Fibroblast of gingiva (primary cell): Measurements from ENCODE around the gene SRL.
"Not testable (repeated sequence)": the region's sequence is repeated elsewhere in the genome, so short reads cannot be mapped to it uniquely, and the experiment has no call there.

Experiments used
- DNase-seq: peaks from one replicate; pipeline ENCODE4 v3.0.0-alpha.2; 2011; ENCODE audit warnings: low read depth

Gene SRL

DNA sequence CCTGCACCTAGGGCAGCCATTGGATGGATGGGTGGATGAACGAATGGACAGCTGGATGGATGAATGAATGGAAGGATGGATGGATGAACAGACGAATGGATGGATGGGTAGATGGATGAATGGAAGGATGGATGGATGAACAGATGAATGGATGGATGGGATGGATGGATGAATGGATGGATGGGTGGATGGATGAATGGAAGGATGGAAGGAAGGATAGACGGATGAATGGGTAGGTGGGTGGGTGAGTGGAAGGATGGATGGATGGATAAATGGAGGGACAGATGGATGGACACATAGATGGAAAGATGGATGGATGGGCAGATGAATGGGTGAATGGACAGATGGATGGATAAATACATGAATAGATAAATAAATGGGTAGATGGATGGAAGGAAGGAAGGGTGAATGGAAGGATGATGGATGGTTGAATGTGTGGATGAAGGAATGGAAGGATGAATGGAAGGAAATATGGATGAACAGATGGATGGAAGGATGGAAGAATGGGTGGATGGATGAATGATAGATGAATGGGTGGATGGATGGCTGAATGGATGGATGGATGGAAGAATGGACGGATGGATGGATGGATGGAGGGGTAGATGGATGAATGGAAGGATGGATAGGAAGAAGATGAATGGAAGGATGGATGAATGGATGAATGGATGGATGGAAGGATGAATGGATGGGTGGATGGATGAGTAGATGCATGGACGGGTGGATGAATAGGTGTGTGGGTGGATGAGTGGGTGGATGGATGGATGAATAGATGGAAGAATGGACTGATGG is 15.4 kb downstream of the SRL start:
- DNase-seq: no peak

DNA sequence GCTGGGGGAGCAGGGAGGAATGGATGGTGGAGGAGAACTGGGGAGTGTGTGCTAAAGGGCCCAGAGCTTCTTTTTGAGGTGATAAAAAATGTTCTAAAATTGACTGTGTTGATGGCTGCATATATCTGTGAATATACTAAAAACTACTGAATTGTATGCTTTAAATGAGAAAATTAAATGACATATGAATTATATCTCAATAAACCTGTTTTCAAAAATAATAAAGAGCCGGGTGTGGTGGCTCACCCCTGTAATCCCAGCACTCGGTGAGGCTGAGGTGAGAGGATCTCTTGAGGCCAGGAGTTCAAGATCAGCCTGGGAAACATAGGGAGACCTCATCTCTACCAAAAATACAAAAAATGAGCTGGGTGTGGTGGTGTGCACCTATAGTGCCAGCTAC is 16.8 kb downstream of the SRL start:
- no peak for DNase-seq

DNA sequence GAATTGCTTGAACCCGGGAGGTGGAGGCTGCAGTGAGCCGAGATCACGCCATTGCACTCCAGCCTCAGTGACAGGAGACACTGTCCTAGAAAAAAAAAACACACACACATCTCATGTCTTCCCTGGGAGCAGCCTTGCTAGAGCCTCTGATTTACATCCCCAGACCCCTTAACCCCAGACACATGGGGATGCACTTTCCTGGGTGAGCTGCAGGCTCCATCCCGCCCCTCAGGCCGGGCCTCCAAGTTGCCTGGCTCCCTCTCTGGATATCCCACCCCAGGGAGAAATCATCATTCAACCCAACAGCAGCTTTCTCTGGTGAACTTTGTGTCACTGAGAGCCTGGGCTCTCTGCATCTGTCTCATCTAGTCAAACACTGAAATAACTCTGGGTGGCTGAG is 21.5 kb downstream of the SRL start:
- no peak for DNase-seq

DNA sequence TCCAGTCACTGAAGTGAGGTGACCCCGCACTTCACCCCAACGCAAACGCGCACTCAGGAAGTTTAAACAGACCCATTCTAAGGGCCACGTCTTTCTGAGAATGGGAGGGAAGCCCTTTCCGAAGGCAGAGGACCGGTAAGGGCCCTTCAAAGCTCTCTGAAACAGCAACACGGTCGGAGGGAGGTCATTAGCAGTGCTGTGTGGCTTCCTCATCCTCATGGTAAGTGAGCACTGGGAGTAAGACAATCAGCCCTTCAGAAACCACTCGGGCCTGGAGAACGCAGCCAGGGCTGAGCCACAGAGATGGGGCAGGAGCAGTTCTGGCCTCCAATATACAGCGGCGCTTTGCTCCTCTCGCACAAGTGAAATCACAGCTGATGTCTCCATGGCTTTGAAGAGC is 23.7 kb downstream of the SRL start:
- DNase-seq: no peak

DNA sequence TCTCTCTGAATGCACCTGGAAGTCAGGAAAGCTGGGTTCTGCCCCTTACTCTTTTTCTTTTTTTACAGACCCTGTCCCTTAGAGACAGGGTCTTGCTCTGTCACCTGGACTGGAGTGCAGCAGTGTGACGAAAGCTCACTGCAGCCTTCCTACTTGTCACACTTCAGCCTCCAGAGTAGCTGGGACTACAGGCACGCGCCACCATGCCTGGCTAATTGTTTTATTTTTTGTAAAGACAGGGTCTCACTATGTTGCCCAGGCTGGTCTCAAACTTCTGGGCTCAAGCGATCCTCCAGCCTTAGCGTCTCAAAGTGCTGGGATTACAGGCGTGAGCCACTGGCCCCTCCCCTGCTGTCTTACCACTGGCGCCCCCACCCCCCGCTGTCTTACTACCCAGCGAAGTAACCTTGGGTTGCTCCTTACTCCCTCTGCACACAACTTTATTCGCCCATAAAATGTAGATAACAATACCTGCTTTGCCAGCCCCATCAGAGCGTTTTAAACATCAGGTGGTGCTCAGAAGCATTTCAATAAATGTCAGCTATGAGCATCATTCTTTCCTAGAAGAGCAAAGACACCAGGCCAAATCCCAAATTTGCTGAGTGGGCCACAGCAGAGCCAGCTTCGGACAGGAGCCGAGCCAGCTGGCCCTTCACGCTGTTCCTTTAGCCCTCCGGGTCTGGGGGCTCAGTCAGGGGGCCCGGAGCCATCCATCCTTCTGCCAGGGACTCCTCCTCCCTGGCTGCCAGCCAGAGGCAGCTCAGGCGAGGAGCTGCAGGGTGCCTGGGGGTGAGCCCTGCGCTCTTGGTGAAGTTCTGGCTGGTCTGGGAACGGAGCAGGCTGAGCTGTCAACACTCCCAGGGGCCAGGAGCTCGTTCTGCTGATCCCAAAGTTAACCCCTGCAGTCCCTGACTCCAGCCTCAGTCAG is 24.4 kb downstream of the SRL start:
- no peak for DNase-seq

DNA sequence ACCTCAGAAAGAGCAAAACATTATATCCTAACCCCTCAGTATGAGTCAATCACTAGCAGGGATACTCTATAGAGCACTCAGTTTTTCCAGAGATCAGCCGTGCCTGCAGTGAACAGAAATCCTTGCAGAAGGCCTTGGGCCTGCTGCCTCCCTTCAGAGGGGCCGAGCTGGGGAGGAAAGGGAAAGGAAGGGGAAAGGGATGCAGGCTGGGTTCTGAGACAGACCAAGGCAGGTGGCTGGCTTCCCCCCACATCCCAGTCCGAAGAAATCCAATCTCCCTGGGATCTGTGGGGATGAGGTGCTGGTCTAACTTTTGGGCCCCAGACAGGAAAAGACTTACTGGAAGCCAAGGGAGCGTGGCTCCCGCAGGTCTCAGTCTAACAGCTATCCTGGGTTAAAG is 25.3 kb downstream of the SRL start:
- DNase-seq: no peak

DNA sequence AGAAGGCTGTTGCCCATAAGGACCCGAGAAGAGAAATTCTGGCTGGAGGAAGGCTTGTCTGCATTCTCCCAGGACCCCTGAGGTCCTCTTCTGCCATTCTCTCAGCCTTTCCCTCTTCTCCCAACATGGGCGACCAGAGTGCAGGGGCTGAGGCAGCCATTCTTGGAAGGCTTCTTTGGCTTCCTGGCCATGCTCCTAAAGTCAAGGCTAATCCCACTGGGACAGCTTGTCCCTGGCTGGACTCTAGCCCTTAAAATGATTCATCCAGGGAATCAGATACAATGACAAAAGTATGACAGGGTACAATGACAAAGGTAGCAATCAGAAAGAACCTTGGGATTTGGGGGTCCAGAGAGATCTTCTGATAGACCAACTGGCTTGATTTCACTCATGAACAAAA is 26.8 kb downstream of the SRL start:
- no peak for DNase-seq

DNA sequence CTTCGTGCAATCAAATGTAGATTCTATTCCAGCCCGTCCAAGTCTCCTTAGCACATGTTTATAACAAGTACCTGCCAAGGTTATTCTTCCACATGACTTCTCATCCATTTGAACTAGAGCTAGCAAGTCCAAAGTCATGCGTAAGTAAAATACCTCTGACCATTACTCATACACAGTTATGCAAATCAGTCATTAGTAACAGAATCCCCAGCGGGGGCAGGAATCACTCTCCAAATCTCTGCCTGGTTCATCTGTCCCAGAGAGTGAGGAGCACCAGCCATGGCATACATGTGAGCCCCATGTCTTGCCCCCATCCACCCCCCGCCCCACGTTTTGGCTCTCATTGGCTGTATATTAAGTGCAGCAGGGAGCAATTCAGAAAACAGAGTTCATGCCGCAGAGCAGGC is 27.7 kb downstream of the SRL start:
- peak; percentile 84 for DNase-seq

DNA sequence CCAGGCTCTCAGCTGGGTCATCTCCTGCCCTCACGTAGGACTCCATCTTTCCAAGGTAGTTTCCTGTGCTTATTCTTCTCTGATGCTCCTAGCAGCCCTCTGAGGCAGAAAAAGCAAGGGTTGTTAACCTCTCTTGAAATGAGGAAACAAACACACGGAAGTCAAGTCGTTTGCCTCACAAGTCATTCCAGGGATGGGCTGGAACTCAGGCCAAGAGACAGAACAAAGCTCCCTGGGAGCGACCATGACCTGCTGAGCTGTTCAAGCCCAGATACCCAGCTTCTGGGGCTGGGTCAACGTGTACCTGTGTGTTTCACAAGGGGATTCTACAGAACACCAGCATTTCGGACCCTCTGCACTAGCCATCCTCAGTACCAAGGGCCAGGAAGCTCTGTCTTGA is 28.1 kb downstream of the SRL start:
- no peak for DNase-seq

DNA sequence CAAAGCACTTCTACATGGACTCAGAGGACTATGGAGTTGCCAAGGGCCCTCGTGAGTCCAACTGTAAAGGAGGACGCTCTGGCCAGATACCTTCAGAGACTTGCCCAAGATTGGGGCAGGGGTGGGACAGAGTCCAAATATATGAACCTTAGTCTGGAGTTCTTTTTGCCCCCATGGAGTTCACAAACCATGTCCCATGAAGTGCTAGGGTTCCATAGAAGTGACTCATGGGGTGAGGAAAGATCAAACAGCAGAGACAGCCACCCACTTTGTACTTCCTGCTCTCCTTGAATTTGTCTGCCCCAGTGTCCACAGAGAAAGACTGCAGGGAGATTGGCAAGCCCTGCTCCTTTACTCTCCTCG is 29.0 kb downstream of the SRL start:
- peak; percentile 50 for DNase-seq

DNA sequence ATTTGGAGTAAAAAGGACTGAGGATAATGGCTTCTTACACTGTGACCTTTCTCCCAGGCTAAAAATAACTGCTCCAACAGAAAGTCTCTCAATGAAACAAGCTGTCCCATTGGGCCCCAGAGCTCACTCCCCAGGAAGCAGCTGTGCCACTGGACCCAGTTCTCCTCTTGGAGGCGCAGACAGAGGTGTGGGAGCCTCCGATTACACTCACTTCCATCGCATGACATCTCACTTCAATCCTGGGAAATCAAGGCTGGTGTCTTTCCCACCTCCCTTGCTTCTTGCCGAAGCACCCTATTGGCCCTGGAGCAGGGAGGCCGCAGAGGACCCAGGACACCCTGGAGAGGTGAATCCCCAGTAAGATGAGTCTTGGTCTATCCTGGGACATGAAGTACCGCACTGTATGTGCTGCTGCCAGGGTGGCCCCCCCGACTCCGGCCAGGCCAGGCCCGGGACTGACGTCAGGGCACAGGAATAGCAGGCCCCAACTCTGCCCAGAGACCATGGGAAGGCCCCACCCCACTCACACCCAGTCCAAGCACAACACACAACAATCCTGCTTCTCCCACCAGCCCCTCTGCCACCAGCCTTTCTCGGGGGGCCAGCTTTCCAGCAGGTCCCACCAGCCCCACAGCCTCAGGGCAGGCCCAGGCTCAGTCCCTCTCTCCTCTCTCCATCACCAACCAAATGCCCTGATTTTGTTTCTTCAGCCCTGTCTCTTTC is 29.5 kb downstream of the SRL start:
- DNase-seq: no peak

DNA sequence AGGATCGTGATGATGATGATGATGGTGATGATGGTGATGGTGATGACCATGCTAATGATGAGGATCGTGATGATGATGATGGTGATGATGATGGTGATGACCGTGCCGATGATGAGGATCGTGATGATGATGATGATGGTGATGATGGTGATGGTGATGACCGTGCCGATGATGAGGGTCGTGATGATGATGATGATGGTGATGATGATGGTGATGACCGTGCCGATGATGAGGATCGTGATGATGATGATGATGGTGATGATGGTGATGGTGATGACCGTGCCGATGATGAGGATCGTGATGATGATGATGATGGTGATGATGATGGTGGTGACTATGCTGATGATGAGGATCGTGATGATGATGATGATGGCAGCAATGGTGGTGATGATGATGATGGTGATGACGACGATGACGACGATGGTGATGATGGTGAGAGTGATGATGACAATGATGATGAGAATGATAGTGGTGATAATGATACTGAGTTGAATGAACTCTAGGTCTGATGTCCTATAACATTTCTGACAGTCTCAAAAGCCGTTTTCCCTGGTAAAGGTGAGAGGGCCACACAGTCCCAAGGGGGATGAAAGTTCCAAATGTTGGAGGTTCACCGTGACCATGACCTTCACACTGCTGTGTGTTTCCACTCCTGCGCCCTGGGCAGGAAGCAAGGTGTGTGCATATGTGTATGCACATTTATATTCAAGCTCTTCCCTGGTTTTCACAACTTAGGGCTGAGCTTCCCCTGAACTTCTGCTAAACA is 30.3 kb downstream of the SRL start:
- DNase-seq: not testable (repeated sequence)

DNA sequence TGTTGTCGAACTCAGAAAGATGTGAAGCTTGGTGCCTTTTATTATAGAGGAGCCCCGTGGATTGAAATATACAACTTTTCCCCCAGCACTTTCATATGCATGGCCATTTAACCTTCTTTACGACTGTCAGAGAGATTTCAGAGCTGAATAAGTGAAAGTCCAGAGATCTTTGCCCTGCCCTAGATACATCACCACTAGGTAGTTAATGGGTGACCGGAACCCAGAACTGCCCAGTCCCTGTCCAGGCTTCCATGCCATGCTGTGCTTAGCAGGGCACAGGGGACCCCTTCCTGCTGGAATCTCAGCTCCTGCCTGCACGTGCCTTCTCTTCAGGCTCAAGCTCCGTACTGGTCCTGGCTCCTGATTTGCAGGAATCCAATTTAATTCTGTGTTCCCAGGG is 32.2 kb downstream of the SRL start:
- no peak for DNase-seq

DNA sequence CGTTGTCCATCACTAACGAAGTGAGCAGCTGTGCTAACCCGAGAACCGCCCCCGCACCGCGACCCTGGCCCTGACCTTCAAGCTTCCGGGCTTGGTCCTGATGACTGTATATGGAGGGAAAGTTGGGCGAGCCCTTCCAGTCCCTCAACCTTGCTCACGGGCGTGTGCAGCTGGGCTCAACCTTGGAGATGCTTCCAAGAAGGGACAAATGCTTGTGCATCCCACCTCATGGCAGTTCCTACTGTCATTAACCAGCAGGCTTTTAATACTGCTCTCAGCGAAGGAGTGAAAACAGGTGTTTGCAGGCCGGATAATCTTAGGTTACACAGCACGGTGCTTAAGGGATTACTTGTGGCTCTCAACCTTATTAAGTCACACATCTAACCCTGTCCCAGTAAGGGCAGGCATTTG is 33.5 kb downstream of the SRL start:
- no peak for DNase-seq

DNA sequence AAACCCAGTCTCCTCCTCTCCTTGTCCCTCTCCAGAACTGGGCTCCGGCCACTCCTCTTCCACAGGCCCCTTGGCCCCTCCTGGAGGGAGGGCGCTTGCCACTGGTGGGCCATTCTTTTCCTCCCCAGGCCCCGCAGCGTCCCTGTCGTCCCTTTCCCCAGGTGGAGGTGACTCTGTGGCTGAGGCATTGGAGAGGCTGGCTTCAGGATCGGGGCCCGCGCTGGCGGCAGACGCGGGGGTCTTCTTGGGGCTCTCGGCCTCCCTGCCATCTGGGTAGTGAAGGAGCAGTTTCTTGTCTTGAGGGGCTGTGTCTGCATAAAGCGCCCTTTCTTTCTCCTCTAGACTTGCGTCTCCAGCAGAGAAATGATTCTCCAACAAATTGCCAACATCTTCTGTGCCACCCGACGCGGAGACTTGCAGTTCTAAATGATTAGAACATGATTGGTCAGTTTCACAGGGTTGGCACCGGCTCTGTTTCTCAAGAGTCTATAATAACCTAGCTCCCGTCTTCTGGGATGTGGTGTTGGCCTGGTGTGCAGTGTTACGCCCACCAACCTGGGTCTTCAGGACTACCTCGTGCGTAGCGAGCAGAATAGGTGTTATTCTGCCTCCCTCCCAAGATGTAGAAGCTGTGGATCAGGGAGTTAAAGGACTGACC is 34.1 kb downstream of the SRL start:
- DNase-seq: no peak

DNA sequence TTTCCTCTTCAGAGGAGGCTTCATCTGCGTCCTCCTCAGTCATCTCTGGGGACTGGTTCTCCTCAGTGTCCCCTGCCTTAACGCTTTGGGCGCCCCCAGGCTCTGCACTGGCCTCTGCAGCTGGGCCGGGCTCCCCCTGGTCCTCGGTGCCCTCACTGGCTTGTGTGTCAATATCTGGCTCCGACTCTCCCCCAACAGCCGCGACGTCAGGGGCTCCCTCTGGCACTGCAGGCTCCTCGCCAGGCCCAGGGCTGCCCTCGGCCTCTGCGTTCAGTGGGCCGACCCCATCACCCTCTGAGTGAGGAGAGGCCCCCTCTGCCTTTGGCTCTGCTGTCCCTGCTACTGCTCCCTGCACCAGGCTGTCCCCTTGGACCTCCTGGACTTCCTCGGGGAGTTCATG is 34.7 kb downstream of the SRL start:
- no peak for DNase-seq

DNA sequence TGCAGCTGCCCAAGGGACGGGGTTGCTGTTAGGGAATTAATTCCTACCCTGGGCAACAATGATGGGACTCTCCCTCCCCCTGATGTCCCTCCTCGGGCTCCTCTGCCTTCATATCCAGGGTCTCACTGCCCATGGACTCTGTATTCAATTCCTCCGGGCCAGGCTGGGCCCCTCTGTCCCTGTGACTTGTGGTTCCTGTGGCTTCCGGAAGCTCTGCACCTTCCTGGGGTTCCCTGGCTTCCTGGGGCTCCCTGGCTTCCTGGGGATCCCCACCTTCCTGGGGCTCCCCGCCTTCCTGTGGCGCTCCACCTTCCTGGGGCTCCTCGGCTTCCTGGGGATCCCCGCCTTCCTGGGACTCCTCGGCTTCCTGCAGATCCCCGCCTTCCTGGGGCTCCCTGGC is 35.2 kb downstream of the SRL start:
- no peak for DNase-seq

DNA sequence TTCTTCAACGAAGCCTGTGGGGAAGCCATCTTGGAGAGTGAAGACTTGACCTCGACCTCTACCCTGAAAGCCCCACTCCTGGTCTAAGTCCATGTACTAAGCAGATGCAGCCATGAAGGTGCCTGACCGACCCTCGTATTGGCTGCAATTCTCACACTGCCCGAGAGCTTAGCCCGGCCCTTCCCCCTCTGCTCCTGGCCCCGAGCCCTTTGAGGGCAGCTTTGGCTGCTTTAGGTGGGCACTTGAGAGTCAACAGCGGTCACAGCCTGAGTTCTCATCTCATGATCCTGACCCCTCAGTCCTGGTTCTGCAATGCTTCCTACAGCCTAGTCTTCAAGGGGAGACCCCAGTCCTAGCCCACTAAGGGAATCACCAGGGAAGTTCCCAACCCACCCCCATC is 35.9 kb downstream of the SRL start:
- DNase-seq: no peak

DNA sequence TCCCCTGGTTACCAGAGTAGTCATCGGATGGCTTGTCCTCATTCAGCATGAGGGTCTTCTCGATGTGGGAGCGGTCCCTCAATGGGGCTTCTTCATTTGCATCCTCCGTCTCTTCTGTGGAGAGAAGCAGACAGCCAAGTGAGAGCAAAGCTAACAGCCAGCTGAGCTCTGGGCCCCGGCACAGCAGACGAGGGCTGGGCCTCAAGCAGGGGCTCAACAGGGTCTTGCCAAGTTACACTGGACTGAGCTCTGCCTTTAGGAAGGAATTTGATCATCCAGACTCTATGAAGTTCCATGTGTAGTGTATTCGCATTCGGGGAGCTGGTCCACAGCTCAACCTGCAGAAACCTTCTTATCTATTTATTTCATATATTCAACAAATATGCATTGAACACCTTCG is 37.4 kb downstream of the SRL start:
- DNase-seq: no peak

DNA sequence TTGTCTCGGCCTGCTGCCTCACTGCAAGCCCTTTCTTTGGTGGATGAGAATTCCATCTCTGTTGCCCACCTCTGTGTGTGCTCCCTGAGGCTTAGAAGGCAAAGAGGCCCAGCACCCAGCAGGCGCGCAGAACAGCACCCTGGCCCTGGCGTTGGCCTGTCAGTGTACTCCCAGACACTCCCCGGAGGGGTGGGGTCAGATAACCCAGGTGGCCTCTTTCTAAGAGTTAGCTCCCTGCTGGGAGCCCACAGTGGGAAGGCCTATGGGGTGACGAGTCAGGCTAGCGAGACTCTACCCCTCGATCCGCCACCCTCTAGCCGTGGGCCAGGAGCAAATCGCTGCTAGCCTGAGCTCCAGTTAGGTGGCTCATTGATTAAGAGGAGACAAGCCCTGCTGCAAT is 38.1 kb downstream of the SRL start:
- no peak for DNase-seq

DNA sequence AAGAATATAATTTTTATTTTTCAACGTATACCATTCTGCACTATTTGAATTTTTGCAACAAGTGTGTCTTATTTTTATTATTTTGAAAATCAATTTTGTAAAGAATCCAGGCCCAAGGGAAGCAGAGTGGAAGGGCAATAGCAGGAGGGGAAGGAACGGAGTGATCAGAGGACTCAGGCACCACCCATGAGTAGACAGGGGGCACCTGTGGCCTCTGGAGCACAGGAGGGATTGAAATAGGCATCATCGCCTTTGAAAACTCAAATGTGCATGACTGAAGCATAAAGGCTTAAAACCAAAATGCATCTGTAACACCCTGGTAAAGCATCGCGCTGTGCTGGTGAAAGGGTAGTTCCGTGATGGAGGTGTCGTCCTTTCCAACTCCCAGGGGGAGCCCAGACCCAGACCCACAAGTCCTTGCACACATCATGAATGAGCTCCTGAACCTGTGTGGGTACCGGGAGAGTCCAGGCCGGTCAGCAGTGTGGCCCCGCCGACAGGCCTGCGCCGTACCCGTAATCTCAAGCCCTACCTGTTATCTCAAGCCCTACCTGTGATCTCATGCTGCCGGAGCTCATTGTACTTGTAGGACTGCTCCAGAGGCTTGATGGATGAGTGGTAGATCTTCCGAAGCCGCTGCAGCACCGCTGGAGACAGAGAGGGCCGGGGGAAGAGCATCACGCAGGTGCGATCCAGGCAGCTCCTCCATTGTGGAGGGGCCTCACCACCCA is 39.1 kb downstream of the SRL start:
- no peak for DNase-seq
